ENCODE data around the gene RNF150.

The RNF150 gene

GRCh38 chr4:141006242-141006802 lies 126.9 kb downstream of the RNF150 start (continued):
- TF ChIP-seq BACH2 (CRISPR knock-in tag; IDR thresholded peaks at IDR 0.05; ENCODE audit: borderline replicate concordance) (no peak), GLIS3 (CRISPR knock-in tag; IDR thresholded peaks at IDR 0.05) (no peak), ZFP3 (CRISPR knock-in tag; IDR thresholded peaks at IDR 0.05) (no peak), TSHZ2 (CRISPR knock-in tag; IDR thresholded peaks at IDR 0.05) (no peak), CREB5 (CRISPR knock-in tag; IDR thresholded peaks at IDR 0.05; ENCODE audit: low read depth) (no peak), POU6F1 (CRISPR knock-in tag; IDR thresholded peaks at IDR 0.05; ENCODE audit: borderline replicate concordance, low read depth) (no peak)

GRCh38 chr4:141004823-141005222 lies 128.4 kb downstream of the RNF150 start:
- ATAC-seq: no peak
- TF ChIP-seq GLIS3 (CRISPR knock-in tag; IDR thresholded peaks at IDR 0.05) (no peak), OSR1 (CRISPR knock-in tag; IDR thresholded peaks at IDR 0.05) (no peak), ZNF70 (CRISPR knock-in tag; IDR thresholded peaks at IDR 0.05) (no peak), ISL1 (CRISPR knock-in tag; IDR thresholded peaks at IDR 0.05) (no peak), CSRNP3 (CRISPR knock-in tag; IDR thresholded peaks at IDR 0.05) (no peak), POU6F1 (CRISPR knock-in tag; IDR thresholded peaks at IDR 0.05; ENCODE audit: borderline replicate concordance, low read depth) (no peak), TOX (CRISPR knock-in tag; IDR thresholded peaks at IDR 0.05; ENCODE audit: borderline replicate concordance) (no peak), ZFP30 (CRISPR knock-in tag; IDR thresholded peaks at IDR 0.05) (no peak), CSDC2 (CRISPR knock-in tag; IDR thresholded peaks at IDR 0.05) (no peak), ZNF565 (CRISPR knock-in tag; conservative IDR thresholded peaks at IDR 0.05; ENCODE audit: low read depth) (no peak), TSHZ2 (CRISPR knock-in tag; IDR thresholded peaks at IDR 0.05) (no peak), ZC3H10 (CRISPR knock-in tag; IDR thresholded peaks at IDR 0.05) (no peak), SNAI2 (CRISPR knock-in tag; IDR thresholded peaks at IDR 0.05) (no peak), ZFP3 (CRISPR knock-in tag; IDR thresholded peaks at IDR 0.05) (no peak), PATZ1 (CRISPR knock-in tag; IDR thresholded peaks at IDR 0.05; ENCODE audit: borderline replicate concordance) (no peak), ZNF8 (CRISPR knock-in tag; IDR thresholded peaks at IDR 0.05) (no peak), CREB5 (CRISPR knock-in tag; IDR thresholded peaks at IDR 0.05; ENCODE audit: low read depth) (no peak), TCF4 (CRISPR knock-in tag; IDR thresholded peaks at IDR 0.05; ENCODE audit: borderline replicate concordance) (no peak), ESRRG (CRISPR knock-in tag; IDR thresholded peaks at IDR 0.05) (no peak), ARNTL (CRISPR knock-in tag; IDR thresholded peaks at IDR 0.05; ENCODE audit: borderline replicate concordance, low read depth) (no peak)

All from SK-N-SH treated with all-trans-retinoic acid at 6 μM for 48 hours (cell line).